ENCODE data around the gene TMEM182.

TMEM182 gene

DNA sequence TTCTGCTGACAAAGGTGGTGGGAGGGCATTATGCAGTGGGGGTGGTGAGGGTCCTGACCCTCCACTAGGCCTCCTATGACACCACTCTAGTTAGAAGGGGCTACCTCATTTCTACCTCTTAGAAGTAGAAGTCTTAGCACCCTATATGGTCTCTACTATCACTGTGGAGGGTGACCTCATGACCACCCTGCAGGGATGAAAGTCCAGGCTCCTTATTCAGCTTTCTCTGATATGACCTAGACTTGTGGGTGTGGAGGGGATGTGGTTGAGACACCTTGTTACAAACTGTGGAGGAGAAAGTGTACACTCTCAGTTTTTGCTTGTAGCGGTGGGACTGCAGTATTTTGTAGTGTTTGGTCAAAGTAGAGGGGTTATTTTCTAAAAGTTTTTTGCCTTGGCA lies 18.6 kb downstream of the TMEM182 start:
- Mint-ChIP-seq H3K9me3 (no peaks in the 10 kb centered on the region), H3K27me3 (no peaks in the 10 kb centered on the region), H3K27ac (no peak overlapping the region), H3K4me1 (no peaks in the 10 kb centered on the region), H3K36me3 (no peaks in the 10 kb centered on the region), H3K4me3 (no peak overlapping the region)
- no peak for DNase-seq
- CTCF ChIA-PET, result no interaction called here

GRCh38 chr2:102782187-102782586 lies 20.4 kb downstream of the TMEM182 start:
- H3K36me3 Mint-ChIP-seq, result no peaks in the 10 kb centered on the region
- H3K9me3 Mint-ChIP-seq, result no peaks in the 10 kb centered on the region
- H3K4me1 Mint-ChIP-seq, result no peaks in the 10 kb centered on the region
- H3K27me3 Mint-ChIP-seq, result no peaks in the 10 kb centered on the region
- no peak for DNase-seq
- CTCF ChIA-PET, result interaction anchor here (1.8 kb wide), 1 partner anchor 29 kb away, joined by 6 read pairs; no protein-coding TSS in a partner anchor
- H3K27ac Mint-ChIP-seq, result no peak overlapping the region
- no peak overlapping the region for H3K4me3 Mint-ChIP-seq

DNA sequence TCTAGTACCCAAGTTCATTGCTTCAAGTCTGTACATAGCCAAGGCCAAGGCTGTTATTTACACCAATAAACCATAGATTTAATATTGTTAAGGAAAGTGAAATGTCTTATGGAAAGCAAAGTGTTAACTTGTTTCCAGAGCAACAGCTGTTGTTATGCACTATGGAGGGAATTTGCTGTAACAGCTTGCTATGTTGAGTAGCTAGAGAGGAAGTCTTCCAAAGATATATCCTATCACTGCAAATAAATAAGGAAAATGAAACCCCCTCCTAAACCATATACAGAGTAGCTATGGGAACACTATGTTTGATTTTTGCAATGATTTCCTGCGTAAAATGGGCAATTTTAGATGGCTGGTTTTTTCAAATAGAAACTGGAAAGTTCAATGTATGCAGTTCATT lies 21.1 kb downstream of the TMEM182 start:
- Mint-ChIP-seq H3K27ac (no peak overlapping the region), H3K27me3 (no peaks in the 10 kb centered on the region), H3K36me3 (no peaks in the 10 kb centered on the region), H3K4me1 (no peaks in the 10 kb centered on the region), H3K9me3 (no peaks in the 10 kb centered on the region), H3K4me3 (no peak overlapping the region)
- CTCF ChIA-PET, result interaction anchor here (1.8 kb wide), 1 partner anchor 30 kb away, joined by 6 read pairs; no protein-coding TSS in a partner anchor
- no peak for DNase-seq

GRCh38 chr2:102783506-102784183 lies 21.8 kb downstream of the TMEM182 start:
- Mint-ChIP-seq H3K27me3 (no peaks in the 10 kb centered on the region), H3K4me1 (no peaks in the 10 kb centered on the region), H3K4me3 (no peak overlapping the region), H3K27ac (no peak overlapping the region), H3K36me3 (no peaks in the 10 kb centered on the region), H3K9me3 (no peaks in the 10 kb centered on the region)
- CTCF ChIA-PET, result interaction anchor here (1.8 kb wide), 1 partner anchor 31 kb away, joined by 6 read pairs; no protein-coding TSS in a partner anchor
- no peak for DNase-seq

DNA sequence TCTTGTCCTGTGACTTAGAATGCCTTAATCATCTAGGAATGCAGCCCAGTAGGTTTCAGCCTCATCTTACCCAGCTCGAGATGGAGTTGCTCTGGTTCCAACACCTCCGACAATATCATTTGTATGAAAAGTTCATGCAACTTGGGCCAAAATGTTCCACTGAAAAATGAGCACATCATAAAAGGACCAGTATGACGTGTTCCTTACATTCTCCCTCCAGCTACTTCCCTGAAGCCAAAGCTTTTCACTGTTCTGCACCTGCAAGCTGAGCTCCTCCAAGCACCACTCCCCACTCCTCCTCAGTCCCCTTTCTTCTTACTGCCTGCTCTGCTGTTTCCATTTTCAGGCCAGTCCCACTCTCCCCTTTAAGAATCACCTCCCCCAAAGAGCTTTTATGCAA lies 23.1 kb downstream of the TMEM182 start:
- Mint-ChIP-seq H3K27ac (no peak overlapping the region), H3K4me3 (no peak overlapping the region), H3K27me3 (no peaks in the 10 kb centered on the region), H3K9me3 (no peaks in the 10 kb centered on the region), H3K4me1 (no peaks in the 10 kb centered on the region), H3K36me3 (no peaks in the 10 kb centered on the region)
- DNase-seq, result no peak
- CTCF ChIA-PET, result interaction anchor here (0.6 kb wide), 1 partner anchor 201 kb away, joined by 4 read pairs; no protein-coding TSS in a partner anchor

DNA sequence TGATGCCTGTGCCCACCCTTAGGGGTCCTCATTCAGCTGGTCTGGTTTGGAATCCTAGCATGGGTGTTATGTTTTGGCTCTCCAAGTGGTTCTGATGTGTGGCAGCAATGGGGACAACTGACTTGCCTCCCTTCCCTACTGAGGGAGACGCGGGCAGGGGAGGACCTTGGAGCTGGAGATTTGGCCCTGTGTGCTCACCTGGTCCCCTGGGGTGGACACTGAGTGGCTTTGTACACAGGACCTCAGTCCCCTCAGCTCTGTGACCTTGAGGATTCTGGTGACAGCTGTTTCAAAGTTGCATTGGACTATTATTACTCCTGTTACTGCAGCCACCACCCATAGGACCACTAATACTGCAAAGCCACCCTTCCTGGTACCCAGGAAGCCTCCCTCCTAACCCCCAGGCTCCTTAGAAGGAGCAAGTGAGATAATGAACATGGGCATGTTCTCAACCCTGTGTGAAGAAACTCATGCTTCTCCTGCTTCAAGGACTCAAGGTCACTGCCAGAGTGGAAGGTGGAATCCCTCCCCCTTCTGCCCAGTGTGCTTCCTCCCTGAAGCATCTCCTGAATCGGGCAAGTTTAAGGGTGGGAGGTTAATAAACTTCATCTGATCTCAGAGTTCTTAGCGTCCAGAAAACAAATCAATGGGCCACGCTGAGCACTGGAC lies 26.5 kb downstream of the TMEM182 start:
- H3K27ac Mint-ChIP-seq, result no peak overlapping the region
- no peak for DNase-seq
- H3K36me3 Mint-ChIP-seq, result no peaks in the 10 kb centered on the region
- no peaks in the 10 kb centered on the region for H3K27me3 Mint-ChIP-seq
- CTCF ChIA-PET, result interaction anchor here (1.3 kb wide), 1 partner anchor 18 kb away, joined by 3 read pairs; no protein-coding TSS in a partner anchor
- H3K4me3 Mint-ChIP-seq, result no peak overlapping the region
- H3K9me3 Mint-ChIP-seq, result no peaks in the 10 kb centered on the region
- no peaks in the 10 kb centered on the region for H3K4me1 Mint-ChIP-seq

DNA sequence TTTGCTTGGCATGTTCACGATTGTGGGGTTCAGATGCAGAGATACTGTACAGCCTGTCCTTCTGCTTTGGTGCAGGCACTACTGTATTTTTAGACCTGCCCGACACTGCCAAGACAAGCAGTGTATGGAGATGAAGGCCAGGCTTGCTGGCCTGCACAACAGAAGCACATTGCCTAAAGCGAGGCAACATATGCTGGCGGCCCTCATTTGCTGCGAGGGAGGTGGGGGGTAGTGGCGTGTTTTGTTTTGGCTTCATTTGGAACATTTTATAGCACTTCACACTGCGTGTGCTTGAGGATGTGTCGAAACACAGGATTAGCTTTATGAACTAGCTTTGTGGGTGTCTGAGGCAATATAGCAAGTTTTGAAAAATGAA lies 27.0 kb downstream of the TMEM182 start:
- Mint-ChIP-seq H3K36me3 (no peaks in the 10 kb centered on the region), H3K27me3 (no peaks in the 10 kb centered on the region), H3K4me3 (no peak overlapping the region), H3K27ac (no peak overlapping the region), H3K4me1 (no peaks in the 10 kb centered on the region), H3K9me3 (no peaks in the 10 kb centered on the region)
- DNase-seq, result no peak
- CTCF ChIA-PET, result interaction anchor here (1.3 kb wide), 1 partner anchor 17 kb away, joined by 3 read pairs; no protein-coding TSS in a partner anchor

DNA sequence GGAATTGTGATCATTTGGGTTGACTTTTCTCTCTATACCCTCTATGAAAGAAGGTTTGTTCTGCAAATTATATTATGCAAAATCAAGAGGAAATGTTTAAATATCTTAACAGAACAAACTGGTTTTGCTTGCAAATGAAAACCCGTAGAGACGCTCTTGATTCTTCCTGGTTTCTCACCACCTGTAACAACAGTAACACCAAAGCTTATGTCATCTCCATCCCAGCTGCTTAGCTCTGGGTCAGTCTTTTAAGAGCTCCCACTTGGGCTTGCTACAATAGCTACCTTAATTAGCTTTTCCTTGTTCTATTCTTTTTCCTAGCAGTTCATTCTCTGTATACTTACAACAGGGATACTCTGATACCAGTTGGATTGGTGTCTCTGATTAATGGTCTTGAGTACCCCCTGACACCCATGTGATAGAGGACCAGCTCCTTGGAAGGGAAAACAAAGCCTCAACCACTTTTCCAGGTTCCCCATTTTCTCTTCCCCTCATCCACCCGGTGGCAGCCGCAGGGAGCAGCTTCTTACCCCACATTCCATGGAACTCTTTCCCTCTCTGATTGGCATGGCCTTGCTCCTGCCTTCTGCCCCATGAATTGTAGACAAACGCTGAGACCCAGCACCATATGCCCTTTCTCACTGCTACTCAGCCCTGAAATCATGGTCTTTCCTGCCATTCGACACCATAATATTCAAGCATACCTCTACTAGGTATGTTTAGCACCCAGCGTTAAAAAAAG lies 27.7 kb downstream of the TMEM182 start:
- no peak overlapping the region for H3K27ac Mint-ChIP-seq
- H3K4me3 Mint-ChIP-seq, result no peak overlapping the region

DNA sequence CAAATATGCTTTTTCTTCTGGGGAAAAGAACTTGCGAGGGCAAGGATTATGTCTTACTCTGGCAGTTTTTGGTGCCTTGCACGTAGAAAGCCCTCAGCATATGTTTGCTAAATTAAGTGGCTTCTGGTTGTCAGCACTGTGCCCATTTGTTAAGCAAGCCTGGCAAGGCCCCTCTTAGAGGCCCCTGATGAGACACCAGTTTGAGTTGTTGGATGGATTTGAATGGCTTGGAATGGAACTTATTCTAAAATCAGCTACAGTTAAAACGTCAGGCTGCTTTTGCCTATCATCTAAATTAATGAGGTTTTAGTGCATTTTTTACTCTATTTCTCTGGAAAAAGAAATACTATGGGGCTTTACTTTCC lies 28.2 kb downstream of the TMEM182 start:
- Mint-ChIP-seq H3K9me3 (no peaks in the 10 kb centered on the region), H3K4me3 (no peak overlapping the region), H3K27me3 (no peaks in the 10 kb centered on the region), H3K4me1 (no peaks in the 10 kb centered on the region), H3K27ac (no peak overlapping the region), H3K36me3 (no peaks in the 10 kb centered on the region)
- CTCF ChIA-PET, result interaction anchor here (2.1 kb wide), 1 partner anchor 16 kb away, joined by 5 read pairs; no protein-coding TSS in a partner anchor
- DNase-seq, result no peak

More for the DNA sequence above, 27.7 kb downstream of the TMEM182 start:
- CTCF ChIA-PET, result interaction anchor here (1.3 to 2.1 kb wide), 2 partner anchors 17 kb away, joined by 3 to 5 read pairs; no protein-coding TSS in a partner anchor
- Mint-ChIP-seq H3K4me1 (no peaks in the 10 kb centered on the region), H3K9me3 (no peaks in the 10 kb centered on the region), H3K36me3 (no peaks in the 10 kb centered on the region), H3K27me3 (no peaks in the 10 kb centered on the region)
- DNase-seq, result no peak

- DNase-seq, result no peak
- CTCF ChIA-PET, result interaction anchor here (1.0 kb wide), 1 partner anchor 31 kb away, joined by 3 read pairs; the partner anchor contains the start of gene TMEM182
- Mint-ChIP-seq H3K9me3 (peaks cover 2% of the 10 kb centered on the region), H3K27ac (no peak overlapping the region), H3K36me3 (no peaks in the 10 kb centered on the region), H3K27me3 (no peaks in the 10 kb centered on the region), H3K4me1 (no peaks in the 10 kb centered on the region), H3K4me3 (no peak overlapping the region)
These were observed 30.9 kb downstream of the TMEM182 start for GRCh38 chr2:102792568-102793208.

- H3K27ac Mint-ChIP-seq, result no peak overlapping the region
- peaks cover 17% of the 10 kb centered on the region for H3K36me3 Mint-ChIP-seq
- H3K27me3 Mint-ChIP-seq, result no peaks in the 10 kb centered on the region
- peaks cover 19% of the 10 kb centered on the region for H3K9me3 Mint-ChIP-seq
- H3K4me1 Mint-ChIP-seq, result no peaks in the 10 kb centered on the region
- CTCF ChIA-PET, result no interaction called here
- no peak overlapping the region for H3K4me3 Mint-ChIP-seq
- no peak for DNase-seq
These were observed 33.8 kb downstream of the TMEM182 start for GRCh38 chr2:102795641-102796040.

DNA sequence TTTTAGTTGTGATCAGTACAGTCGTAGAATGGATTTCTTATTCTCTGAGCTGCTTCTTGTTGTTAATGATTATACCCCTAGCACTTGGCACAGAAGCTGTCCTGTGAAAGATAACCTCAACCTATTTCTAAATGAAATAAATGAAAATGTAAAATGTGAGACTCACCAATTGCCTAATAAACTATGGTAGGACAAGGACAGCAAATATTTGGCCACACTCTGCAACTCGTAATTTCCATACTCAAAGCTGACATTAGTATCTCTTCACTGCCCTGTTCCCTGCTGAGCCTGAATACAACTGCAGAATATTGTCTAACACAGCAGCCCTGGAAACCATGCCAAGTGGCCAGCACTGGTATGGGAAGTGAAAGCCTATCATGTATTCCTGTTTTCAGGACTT lies 34.5 kb downstream of the TMEM182 start:
- CTCF ChIA-PET, result interaction anchor here (1.3 kb wide), 1 partner anchor 10 kb away, joined by 5 read pairs; no protein-coding TSS in a partner anchor
- peaks cover 21% of the 10 kb centered on the region for H3K36me3 Mint-ChIP-seq

GRCh38 chr2:102797486-102797885 lies 35.7 kb downstream of the TMEM182 start:
- no peaks in the 10 kb centered on the region for H3K27me3 Mint-ChIP-seq
- peaks cover 38% of the 10 kb centered on the region for H3K9me3 Mint-ChIP-seq
- H3K4me1 Mint-ChIP-seq, result peaks cover 5% of the 10 kb centered on the region
- DNase-seq, result no peak
- no peak overlapping the region for H3K27ac Mint-ChIP-seq
- peaks cover 30% of the 10 kb centered on the region for H3K36me3 Mint-ChIP-seq
- CTCF ChIA-PET, result interaction anchor here (1.3 to 2.2 kb wide), 2 partner anchors 9 to 44 kb away, joined by 5 to 9 read pairs; no protein-coding TSS in a partner anchor
- H3K4me3 Mint-ChIP-seq, result no peak overlapping the region

More for the DNA sequence above, 34.5 kb downstream of the TMEM182 start:
- Mint-ChIP-seq H3K9me3 (peaks cover 26% of the 10 kb centered on the region), H3K27me3 (no peaks in the 10 kb centered on the region), H3K27ac (no peak overlapping the region), H3K4me3 (no peak overlapping the region), H3K4me1 (no peaks in the 10 kb centered on the region)
- DNase-seq, result no peak

DNA sequence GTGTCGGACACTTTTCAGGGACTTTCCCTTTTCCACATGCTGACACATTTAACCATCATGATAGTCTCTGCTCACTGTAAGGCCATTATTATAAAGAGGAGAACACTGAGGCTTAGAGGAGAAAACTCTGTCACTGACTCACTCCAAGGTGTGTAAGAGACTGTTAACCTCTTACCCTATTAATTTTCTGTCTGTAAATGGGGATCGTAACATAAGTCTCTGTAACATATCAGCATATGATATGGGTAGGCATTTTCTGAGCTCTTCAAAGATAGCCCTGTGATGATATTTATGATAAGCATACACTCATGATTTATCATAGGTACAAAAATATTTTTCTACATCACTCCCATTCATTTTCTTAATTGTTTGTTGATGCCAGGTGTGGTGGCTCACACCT lies 36.4 kb downstream of the TMEM182 start:
- DNase-seq, result no peak
- Mint-ChIP-seq H3K27me3 (no peaks in the 10 kb centered on the region), H3K4me3 (no peak overlapping the region), H3K9me3 (peaks cover 45% of the 10 kb centered on the region), H3K36me3 (peaks cover 36% of the 10 kb centered on the region), H3K4me1 (peaks cover 10% of the 10 kb centered on the region), H3K27ac (no peak overlapping the region)
- CTCF ChIA-PET, result interaction anchor here (2.2 kb wide), 1 partner anchor 45 kb away, joined by 9 read pairs; no protein-coding TSS in a partner anchor
